Ishikawa (cell line): ENCODE results near the gene HASPIN.

Source experiments
- CEBPB ChIP-seq: IDR thresholded peaks from 2 replicates; pipeline ENCODE4 v1.6.1; 2012
- CREB1 ChIP-seq: IDR thresholded peaks from 2 replicates; pipeline ENCODE4 v1.6.1; 2012; ENCODE audit warnings: low read depth
- EGR1 ChIP-seq: IDR thresholded peaks from 2 replicates; pipeline ENCODE4 v1.6.1; 2012
- EP300 ChIP-seq: IDR thresholded peaks from 2 replicates; pipeline ENCODE4 v1.6.1; 2012; ENCODE audit warnings: borderline replicate concordance
- FOXM1 ChIP-seq: IDR thresholded peaks from 2 replicates; pipeline ENCODE4 v1.6.1; 2012; ENCODE audit warnings: low read depth, borderline replicate concordance
- NFIC ChIP-seq: IDR thresholded peaks from 2 replicates; pipeline ENCODE4 v1.6.1; 2012
- RAD21 ChIP-seq: IDR thresholded peaks from 2 replicates; pipeline ENCODE4 v1.6.1; 2012; ENCODE audit warnings: low read depth
- TAF1 ChIP-seq: IDR thresholded peaks from 2 replicates; pipeline ENCODE4 v1.6.1; 2012; ENCODE audit warnings: low read depth, mild to moderate bottlenecking
- TCF12 ChIP-seq: IDR thresholded peaks from 2 replicates; pipeline ENCODE4 v1.6.1; 2012; ENCODE audit warnings: low read depth
- TEAD4 ChIP-seq: IDR thresholded peaks from 2 replicates; pipeline ENCODE4 v1.6.1; 2012
- USF1 ChIP-seq: IDR thresholded peaks from 2 replicates; pipeline ENCODE4 v1.6.1; 2012
- YY1 ChIP-seq: IDR thresholded peaks from 2 replicates; pipeline ENCODE4 v1.6.1; 2012; ENCODE audit warnings: low read depth
- ZBTB7A ChIP-seq: IDR thresholded peaks from 2 replicates; pipeline ENCODE4 v1.6.1; 2012; ENCODE audit warnings: low read depth
- TF ChIP-seq, protein P1 (sequence below): IDR thresholded peaks from 2 replicates; pipeline ENCODE4 v1.6.1; 2012
- TF ChIP-seq, protein P2 (sequence below): IDR thresholded peaks from 2 replicates; pipeline ENCODE4 v1.6.1; 2012; ENCODE audit warnings: low read depth, mild to moderate bottlenecking

HASPIN gene

GRCh38 chr17:3745071-3745470 is 21.4 kb downstream of the HASPIN start:
- TF ChIP-seq NFIC (no peak), EP300 (no peak), EGR1 (no peak), YY1 (no peak), TEAD4 (no peak)
- TF ChIP-seq, protein P1, sequence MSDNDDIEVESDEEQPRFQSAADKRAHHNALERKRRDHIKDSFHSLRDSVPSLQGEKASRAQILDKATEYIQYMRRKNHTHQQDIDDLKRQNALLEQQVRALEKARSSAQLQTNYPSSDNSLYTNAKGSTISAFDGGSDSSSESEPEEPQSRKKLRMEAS: no peak

- TF ChIP-seq TEAD4: no peak
- no peak for TF ChIP-seq TAF1
- TF ChIP-seq USF1: no peak
- TF ChIP-seq, protein P2, sequence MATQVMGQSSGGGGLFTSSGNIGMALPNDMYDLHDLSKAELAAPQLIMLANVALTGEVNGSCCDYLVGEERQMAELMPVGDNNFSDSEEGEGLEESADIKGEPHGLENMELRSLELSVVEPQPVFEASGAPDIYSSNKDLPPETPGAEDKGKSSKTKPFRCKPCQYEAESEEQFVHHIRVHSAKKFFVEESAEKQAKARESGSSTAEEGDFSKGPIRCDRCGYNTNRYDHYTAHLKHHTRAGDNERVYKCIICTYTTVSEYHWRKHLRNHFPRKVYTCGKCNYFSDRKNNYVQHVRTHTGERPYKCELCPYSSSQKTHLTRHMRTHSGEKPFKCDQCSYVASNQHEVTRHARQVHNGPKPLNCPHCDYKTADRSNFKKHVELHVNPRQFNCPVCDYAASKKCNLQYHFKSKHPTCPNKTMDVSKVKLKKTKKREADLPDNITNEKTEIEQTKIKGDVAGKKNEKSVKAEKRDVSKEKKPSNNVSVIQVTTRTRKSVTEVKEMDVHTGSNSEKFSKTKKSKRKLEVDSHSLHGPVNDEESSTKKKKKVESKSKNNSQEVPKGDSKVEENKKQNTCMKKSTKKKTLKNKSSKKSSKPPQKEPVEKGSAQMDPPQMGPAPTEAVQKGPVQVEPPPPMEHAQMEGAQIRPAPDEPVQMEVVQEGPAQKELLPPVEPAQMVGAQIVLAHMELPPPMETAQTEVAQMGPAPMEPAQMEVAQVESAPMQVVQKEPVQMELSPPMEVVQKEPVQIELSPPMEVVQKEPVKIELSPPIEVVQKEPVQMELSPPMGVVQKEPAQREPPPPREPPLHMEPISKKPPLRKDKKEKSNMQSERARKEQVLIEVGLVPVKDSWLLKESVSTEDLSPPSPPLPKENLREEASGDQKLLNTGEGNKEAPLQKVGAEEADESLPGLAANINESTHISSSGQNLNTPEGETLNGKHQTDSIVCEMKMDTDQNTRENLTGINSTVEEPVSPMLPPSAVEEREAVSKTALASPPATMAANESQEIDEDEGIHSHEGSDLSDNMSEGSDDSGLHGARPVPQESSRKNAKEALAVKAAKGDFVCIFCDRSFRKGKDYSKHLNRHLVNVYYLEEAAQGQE: no peak
- TF ChIP-seq YY1: no peak
- TF ChIP-seq NFIC: no peak
- TF ChIP-seq, protein P1: no peak
- no peak for TF ChIP-seq EP300
- no peak for TF ChIP-seq CEBPB
- TF ChIP-seq RAD21: no peak
These were observed 24.1 kb downstream of the HASPIN start for GRCh38 chr17:3747805-3748204.

GRCh38 chr17:3748576-3748975 is 24.9 kb downstream of the HASPIN start:
- TF ChIP-seq EP300: no peak
- no peak for TF ChIP-seq EGR1
- TF ChIP-seq TAF1: no peak
- no peak for TF ChIP-seq TEAD4
- TF ChIP-seq, protein P2: no peak
- TF ChIP-seq ZBTB7A: no peak
- no peak for TF ChIP-seq RAD21
- TF ChIP-seq CREB1: no peak
- no peak for TF ChIP-seq FOXM1
- TF ChIP-seq, protein P1: no peak
- TF ChIP-seq CEBPB: no peak
- TF ChIP-seq TCF12: no peak
- no peak for TF ChIP-seq YY1
- TF ChIP-seq NFIC: no peak
- TF ChIP-seq USF1: no peak

- TF ChIP-seq FOXM1: no peak
- no peak for TF ChIP-seq EGR1
- no peak for TF ChIP-seq USF1
These were observed 26.6 kb downstream of the HASPIN start for GRCh38 chr17:3750296-3750695.

DNA sequence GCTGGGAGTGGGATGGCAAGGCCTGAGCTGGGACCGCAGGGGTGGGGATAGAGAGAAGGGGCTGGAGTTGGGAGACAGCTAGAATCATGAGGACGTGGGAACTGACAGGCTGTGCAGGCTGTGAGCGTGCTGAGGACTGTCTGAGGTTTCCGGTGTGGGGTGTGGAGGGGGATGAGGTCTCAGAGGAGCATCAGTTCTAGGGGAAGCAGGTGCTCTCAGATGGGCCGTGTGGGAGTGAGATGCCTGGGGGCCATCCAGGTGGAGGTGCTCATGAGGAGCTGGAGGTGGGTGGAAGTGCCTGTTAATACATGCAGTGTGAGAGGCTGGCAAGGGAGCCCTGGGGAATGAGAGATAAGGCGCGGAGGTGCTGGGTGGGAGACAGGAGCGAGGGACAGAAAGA is 27.2 kb downstream of the HASPIN start:
- no peak for TF ChIP-seq CREB1
- TF ChIP-seq RAD21: no peak
- TF ChIP-seq USF1: no peak
- TF ChIP-seq, protein P1: no peak
- no peak for TF ChIP-seq TEAD4
- no peak for TF ChIP-seq ZBTB7A
- TF ChIP-seq TCF12: no peak
- no peak for TF ChIP-seq YY1
- no peak for TF ChIP-seq FOXM1
- no peak for TF ChIP-seq NFIC
- TF ChIP-seq EP300: no peak
- TF ChIP-seq EGR1: no peak
- TF ChIP-seq TAF1: no peak
- TF ChIP-seq, protein P2: no peak
- no peak for TF ChIP-seq CEBPB
